HG03064 (cell line): ENCODE measurements around the gene LRWD1.
"Not testable (repeated sequence)": the region's sequence is repeated elsewhere in the genome, so short reads cannot be mapped to it uniquely, and the experiment has no call there.

ENCODE experiments used
- ATAC-seq: cut with Tn5 transposase; IDR thresholded peaks from one replicate; pipeline ENCODE4 v1.9.1; 2021; ENCODE audit warnings: low read depth; ENCODE audit not compliant: unreplicated experiment

Gene LRWD1

GRCh38 chr7:102439963-102440795 is 24.6 kb upstream of the LRWD1 start:
- ATAC-seq: no peak

- ATAC-seq: no peak
Measured at GRCh38 chr7:102444961-102445673, 19.7 kb upstream of the LRWD1 start.

- ATAC-seq: no peak
Measured at GRCh38 chr7:102445674-102446071, 19.1 kb upstream of the LRWD1 start.

- ATAC-seq: no peak
Measured at GRCh38 chr7:102446387-102447156, 18.2 kb upstream of the LRWD1 start.

GRCh38 chr7:102447311-102447710 is 17.5 kb upstream of the LRWD1 start:
- ATAC-seq: no peak

- ATAC-seq: no peak
Measured at GRCh38 chr7:102449136-102449535, 15.6 kb upstream of the LRWD1 start.

GRCh38 chr7:102450242-102450641 is 14.5 kb upstream of the LRWD1 start:
- no peak for ATAC-seq

- ATAC-seq: no peak
Measured at GRCh38 chr7:102451371-102452054, 13.3 kb upstream of the LRWD1 start.

- ATAC-seq: no peak
Measured at GRCh38 chr7:102452451-102452850, 12.3 kb upstream of the LRWD1 start.

- no peak for ATAC-seq
Measured at GRCh38 chr7:102453319-102453718, 11.5 kb upstream of the LRWD1 start.

GRCh38 chr7:102454468-102454867 is 10.3 kb upstream of the LRWD1 start:
- no peak for ATAC-seq

- not testable (repeated sequence) for ATAC-seq
Measured at GRCh38 chr7:102454932-102455331, 9.9 kb upstream of the LRWD1 start.

- no peak for ATAC-seq
Measured at GRCh38 chr7:102455596-102455995, 9.2 kb upstream of the LRWD1 start.

- no peak for ATAC-seq
Measured at GRCh38 chr7:102456327-102456726, 8.5 kb upstream of the LRWD1 start.

- ATAC-seq: no peak
Measured at GRCh38 chr7:102457352-102457924, 7.3 kb upstream of the LRWD1 start.

GRCh38 chr7:102459221-102459844 is 5.5 kb upstream of the LRWD1 start:
- ATAC-seq: no peak

GRCh38 chr7:102460467-102460866 is 4.3 kb upstream of the LRWD1 start:
- ATAC-seq: no peak

- ATAC-seq: no peak
Measured at GRCh38 chr7:102463841-102464576, 775 bp upstream of the LRWD1 start.

- ATAC-seq: no peak
Measured at GRCh38 chr7:102466097-102466496, 1.3 kb downstream of the LRWD1 start.
